ENCODE measurements around the gene PEX26. TPM values are rescaled to one million over a fixed set of nuclear protein-coding genes. Genes with fewer than 3 reads are reported as not detected.

Gene PEX26
- total RNA-seq, 1 donor from 2014 or later = 20.5 TPM

- DNase-seq = no peak
- Histone ChIP-seq H3K36me3 (peaks cover 84% of the 10 kb centered on the region), H3K27me3 (ENCODE audit: low read depth) (no peaks in the 10 kb centered on the region), H3K4me1 (peaks cover 26% of the 10 kb centered on the region), H3K4me3 (no peak overlapping the region), H3K9me3 (replicated peaks) (no peaks in the 10 kb centered on the region), H3K27ac (replicated peaks) (no peak overlapping the region)
- intact Hi-C loops (cut with micrococcal nuclease) = no loop called here
- no peak for TF ChIP-seq CTCF (IDR thresholded peaks at IDR 0.05; ENCODE audit: borderline replicate concordance)
These were observed 7.4 kb downstream of the PEX26 start for GRCh38 chr22:18085188-18085587.

DNA sequence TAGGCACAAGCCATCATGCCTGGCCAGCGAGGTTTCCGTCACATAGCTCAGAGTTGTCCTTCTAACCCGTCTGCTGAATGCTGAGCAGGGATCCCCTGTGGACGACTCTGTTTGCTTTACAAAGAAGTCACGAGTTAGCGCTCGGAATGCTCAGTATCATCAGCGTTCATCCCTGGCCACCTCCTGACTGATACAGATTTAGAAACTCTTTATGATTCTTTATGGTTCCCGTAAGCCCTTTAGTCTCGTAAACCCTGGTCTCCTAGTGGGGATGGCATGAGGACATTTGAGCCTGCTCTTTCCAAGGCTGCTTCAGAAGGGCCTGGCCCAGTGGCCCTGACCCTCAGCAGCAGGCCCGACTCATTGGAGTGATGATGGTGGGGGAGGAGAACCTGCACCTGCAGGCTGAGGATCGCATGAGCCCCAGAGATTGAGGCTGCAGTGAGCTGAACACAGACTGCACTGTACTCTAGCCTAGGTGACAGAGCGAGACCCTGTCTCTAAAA is 9.6 kb downstream of the PEX26 start:
- intact Hi-C loops (cut with micrococcal nuclease) = no loop called here
- Histone ChIP-seq H3K36me3 (peaks cover 62% of the 10 kb centered on the region), H3K27ac (replicated peaks) (no peak overlapping the region), H3K4me3 (no peak overlapping the region), H3K4me1 (peaks cover 30% of the 10 kb centered on the region), H3K9me3 (replicated peaks) (no peaks in the 10 kb centered on the region), H3K27me3 (ENCODE audit: low read depth) (no peaks in the 10 kb centered on the region)
- no peak for TF ChIP-seq CTCF (IDR thresholded peaks at IDR 0.05; ENCODE audit: borderline replicate concordance)
- DNase-seq = no peak

- Histone ChIP-seq H3K27ac (replicated peaks) (peak overlapping the region; percentile 50), H3K36me3 (peaks cover 47% of the 10 kb centered on the region)
- intact Hi-C loops (cut with micrococcal nuclease) = no loop called here
These were observed 11.2 kb downstream of the PEX26 start for GRCh38 chr22:18088825-18089568.

GRCh38 chr22:18090286-18090685 is 12.5 kb downstream of the PEX26 start:
- Histone ChIP-seq H3K4me1 (peaks cover 39% of the 10 kb centered on the region), H3K27me3 (ENCODE audit: low read depth) (no peaks in the 10 kb centered on the region), H3K36me3 (peaks cover 35% of the 10 kb centered on the region), H3K4me3 (no peak overlapping the region), H3K9me3 (replicated peaks) (no peaks in the 10 kb centered on the region), H3K27ac (replicated peaks) (no peak overlapping the region)
- intact Hi-C loops (cut with micrococcal nuclease) = no loop called here
- no peak for TF ChIP-seq CTCF (IDR thresholded peaks at IDR 0.05; ENCODE audit: borderline replicate concordance)
- no peak for DNase-seq

More at GRCh38 chr22:18088825-18089568, 11.2 kb downstream of the PEX26 start:
- H3K4me3 ChIP-seq = no peak overlapping the region
- no peak for TF ChIP-seq CTCF (IDR thresholded peaks at IDR 0.05; ENCODE audit: borderline replicate concordance)
- no peaks in the 10 kb centered on the region for H3K9me3 ChIP-seq (replicated peaks)
- no peak for DNase-seq
- peaks cover 35% of the 10 kb centered on the region for H3K4me1 ChIP-seq
- H3K27me3 ChIP-seq (ENCODE audit: low read depth) = no peaks in the 10 kb centered on the region

DNA sequence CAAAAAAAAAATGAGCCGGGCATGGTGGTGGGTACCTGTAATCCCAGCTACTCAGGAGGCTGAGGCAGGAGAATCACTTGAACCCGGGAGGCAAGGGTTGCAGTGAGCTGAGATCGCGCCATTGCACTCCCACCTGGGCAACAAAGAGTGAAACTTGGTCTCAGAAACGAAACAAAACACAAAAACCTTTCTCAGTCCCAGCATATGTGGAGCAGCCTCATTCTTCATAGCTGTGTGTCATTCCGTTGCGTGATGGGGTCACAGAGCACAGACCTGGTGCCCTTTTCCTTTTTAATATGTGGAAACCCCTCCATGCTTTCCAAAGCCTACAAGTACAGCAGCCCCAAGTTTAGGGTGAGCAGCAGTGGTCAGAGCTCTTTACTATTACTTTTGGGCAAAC is 13.7 kb downstream of the PEX26 start:
- no peak for TF ChIP-seq CTCF (IDR thresholded peaks at IDR 0.05; ENCODE audit: borderline replicate concordance)
- DNase-seq = no peak

More for the DNA sequence above, 13.7 kb downstream of the PEX26 start:
- no peaks in the 10 kb centered on the region for H3K9me3 ChIP-seq (replicated peaks)
- intact Hi-C loops (cut with micrococcal nuclease) = no loop called here
- peaks cover 45% of the 10 kb centered on the region for H3K4me1 ChIP-seq
- peaks cover 24% of the 10 kb centered on the region for H3K36me3 ChIP-seq
- H3K4me3 ChIP-seq = peak overlapping the region; percentile 58
- peak overlapping the region; percentile 93 for H3K27ac ChIP-seq (replicated peaks)
- no peaks in the 10 kb centered on the region for H3K27me3 ChIP-seq (ENCODE audit: low read depth)

Measured in left ventricle myocardium inferior (tissue), 1 donor.